Liver (tissue), 3 donors: ENCODE results near the gene DERL3.

Experiments
- FOXA1 ChIP-seq: IDR thresholded peaks from 2 replicates; pipeline ENCODE4 v1.6.1; 2016; ENCODE audit warnings: antibody characterized with exemption
- HNF4A ChIP-seq, 2 donors: conservative IDR thresholded peaks; 2 replicates each; pipeline ENCODE4 v1.6.1; 2016; ENCODE audit warnings: antibody characterized with exemption in 2 of 2, mild to moderate bottlenecking in 2 of 2
- HNF4G ChIP-seq: IDR thresholded peaks from 2 replicates; pipeline ENCODE4 v1.6.1; 2016; ENCODE audit warnings: antibody characterized with exemption
- JUND ChIP-seq, 2 donors: IDR thresholded peaks; 2 replicates each; pipeline ENCODE4 v1.6.1; 2016; ENCODE audit warnings: antibody characterized with exemption in 2 of 2
- NR2F2 ChIP-seq: IDR thresholded peaks from 2 replicates; pipeline ENCODE4 v1.6.1; 2016; ENCODE audit warnings: antibody characterized with exemption
- RAD21 ChIP-seq, 2 donors: IDR thresholded peaks; 2 replicates each; pipeline ENCODE4 v1.6.1; 2016; ENCODE audit warnings: antibody characterized with exemption in 2 of 2, mild to moderate bottlenecking in 2 of 2
- REST ChIP-seq: IDR thresholded peaks from 2 replicates; pipeline ENCODE4 v1.6.1; 2016; ENCODE audit warnings: antibody characterized with exemption, mild to moderate bottlenecking
- SP1 ChIP-seq: IDR thresholded peaks from 2 replicates; pipeline ENCODE4 v1.6.1; 2018; ENCODE audit warnings: antibody characterized with exemption, mild to moderate bottlenecking
- TAF1 ChIP-seq: conservative IDR thresholded peaks from 2 replicates; pipeline ENCODE4 v1.6.1; 2016; ENCODE audit warnings: antibody characterized with exemption, mild to moderate bottlenecking
- YY1 ChIP-seq: IDR thresholded peaks from 2 replicates; pipeline ENCODE4 v1.6.1; 2016; ENCODE audit warnings: antibody characterized with exemption, mild to moderate bottlenecking
- ZBTB33 ChIP-seq: IDR thresholded peaks from 2 replicates; pipeline ENCODE4 v1.6.1; 2016; ENCODE audit warnings: antibody characterized with exemption
- TF ChIP-seq, protein P1 (sequence below): fragments of 150-350 bp; IDR thresholded peaks from 2 replicates; pipeline ENCODE4 v1.5.1; 2017; ENCODE audit warnings: improper control_type of control experiment, low read depth, low read length; ENCODE audit not compliant: missing input control
- TF ChIP-seq, protein P2 (sequence below): IDR thresholded peaks from 2 replicates; pipeline ENCODE4 v1.6.1; 2016; ENCODE audit warnings: antibody characterized with exemption
- TF ChIP-seq, protein P3 (sequence below): IDR thresholded peaks from 2 replicates; pipeline ENCODE4 v1.6.1; 2016; ENCODE audit warnings: antibody characterized with exemption
- donor health status: healthy.
- donor health status: healthy.

- TF ChIP-seq, protein P1, sequence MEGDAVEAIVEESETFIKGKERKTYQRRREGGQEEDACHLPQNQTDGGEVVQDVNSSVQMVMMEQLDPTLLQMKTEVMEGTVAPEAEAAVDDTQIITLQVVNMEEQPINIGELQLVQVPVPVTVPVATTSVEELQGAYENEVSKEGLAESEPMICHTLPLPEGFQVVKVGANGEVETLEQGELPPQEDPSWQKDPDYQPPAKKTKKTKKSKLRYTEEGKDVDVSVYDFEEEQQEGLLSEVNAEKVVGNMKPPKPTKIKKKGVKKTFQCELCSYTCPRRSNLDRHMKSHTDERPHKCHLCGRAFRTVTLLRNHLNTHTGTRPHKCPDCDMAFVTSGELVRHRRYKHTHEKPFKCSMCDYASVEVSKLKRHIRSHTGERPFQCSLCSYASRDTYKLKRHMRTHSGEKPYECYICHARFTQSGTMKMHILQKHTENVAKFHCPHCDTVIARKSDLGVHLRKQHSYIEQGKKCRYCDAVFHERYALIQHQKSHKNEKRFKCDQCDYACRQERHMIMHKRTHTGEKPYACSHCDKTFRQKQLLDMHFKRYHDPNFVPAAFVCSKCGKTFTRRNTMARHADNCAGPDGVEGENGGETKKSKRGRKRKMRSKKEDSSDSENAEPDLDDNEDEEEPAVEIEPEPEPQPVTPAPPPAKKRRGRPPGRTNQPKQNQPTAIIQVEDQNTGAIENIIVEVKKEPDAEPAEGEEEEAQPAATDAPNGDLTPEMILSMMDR, result no peak
- TF ChIP-seq FOXA1 (no peak), REST (no peak), SP1 (no peak), YY1 (no peak), JUND (IDR thresholded peaks at IDR 0.05) (no peak), HNF4G (no peak), RAD21 (IDR thresholded peaks at IDR 0.05) (no peak), NR2F2 (no peak), ZBTB33 (no peak), TAF1 (no peak), HNF4A (conservative IDR thresholded peaks at IDR 0.05) (no peak)
- TF ChIP-seq, protein P2, sequence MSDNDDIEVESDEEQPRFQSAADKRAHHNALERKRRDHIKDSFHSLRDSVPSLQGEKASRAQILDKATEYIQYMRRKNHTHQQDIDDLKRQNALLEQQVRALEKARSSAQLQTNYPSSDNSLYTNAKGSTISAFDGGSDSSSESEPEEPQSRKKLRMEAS, result no peak
- TF ChIP-seq, protein P3, sequence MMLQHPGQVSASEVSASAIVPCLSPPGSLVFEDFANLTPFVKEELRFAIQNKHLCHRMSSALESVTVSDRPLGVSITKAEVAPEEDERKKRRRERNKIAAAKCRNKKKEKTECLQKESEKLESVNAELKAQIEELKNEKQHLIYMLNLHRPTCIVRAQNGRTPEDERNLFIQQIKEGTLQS, result no peak
Observed at GRCh38 chr22:23793326-23793725, 45.5 kb downstream of the DERL3 start.
